ENCODE results near the gene TLE7.

Gene TLE7

DNA sequence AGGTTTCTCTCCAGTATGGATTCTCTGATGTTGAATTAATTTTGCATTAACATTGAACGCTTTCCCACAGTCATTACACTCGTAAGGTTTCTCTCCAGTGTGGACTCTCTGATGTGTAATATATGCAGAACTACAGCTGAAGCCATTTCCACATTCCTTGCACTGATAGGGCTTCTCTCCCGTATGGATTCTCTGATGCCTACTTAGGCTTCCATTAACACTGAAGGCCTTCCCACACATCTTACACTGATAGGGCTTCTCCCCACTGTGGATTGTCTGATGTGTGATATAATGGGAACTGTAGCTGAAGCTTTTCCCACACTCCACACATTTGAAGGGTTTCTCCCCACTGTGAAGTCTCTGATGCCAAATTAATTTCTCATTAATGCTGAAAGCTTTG, 7.2 kb upstream of the TLE7 start:
- no peak for FAIRE-seq
- TF ChIP-seq CTCF (IDR thresholded peaks at IDR 0.05; ENCODE audit: insufficient read depth, missing control alignments): no peak
- no peak for DNase-seq (ENCODE audit: insufficient read length, low spot score)

DNA sequence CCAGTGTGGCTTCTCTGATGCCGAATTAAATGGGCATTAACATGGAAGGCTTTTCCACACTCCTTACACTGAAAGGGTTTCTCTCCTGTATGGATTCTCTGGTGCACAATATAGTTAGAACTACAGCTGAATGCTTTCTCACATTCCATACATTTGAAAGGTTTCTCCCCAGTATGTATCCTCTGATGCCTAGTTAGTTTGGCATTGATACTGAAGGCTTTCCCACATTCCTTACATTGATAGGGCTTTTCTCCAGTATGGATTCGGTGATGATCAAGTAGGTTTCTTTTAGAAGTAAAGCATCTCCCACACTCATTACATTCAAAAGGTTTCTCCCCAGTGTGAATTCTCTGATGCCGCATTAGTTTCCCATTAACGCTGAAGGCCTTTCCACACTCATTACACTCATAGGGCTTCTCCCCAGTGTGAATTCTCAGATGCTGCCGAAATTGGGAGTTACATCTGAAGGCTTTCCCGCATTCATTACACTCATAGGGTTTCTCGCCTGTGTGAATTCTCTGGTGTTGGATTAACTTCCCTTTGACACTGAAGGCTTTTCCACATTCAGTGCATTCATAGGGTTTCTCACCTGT, 6.5 kb upstream of the TLE7 start:
- TF ChIP-seq CTCF (IDR thresholded peaks at IDR 0.05; ENCODE audit: insufficient read depth, missing control alignments): no peak
- no peak for DNase-seq (ENCODE audit: insufficient read length, low spot score)
- no peak for FAIRE-seq

DNA sequence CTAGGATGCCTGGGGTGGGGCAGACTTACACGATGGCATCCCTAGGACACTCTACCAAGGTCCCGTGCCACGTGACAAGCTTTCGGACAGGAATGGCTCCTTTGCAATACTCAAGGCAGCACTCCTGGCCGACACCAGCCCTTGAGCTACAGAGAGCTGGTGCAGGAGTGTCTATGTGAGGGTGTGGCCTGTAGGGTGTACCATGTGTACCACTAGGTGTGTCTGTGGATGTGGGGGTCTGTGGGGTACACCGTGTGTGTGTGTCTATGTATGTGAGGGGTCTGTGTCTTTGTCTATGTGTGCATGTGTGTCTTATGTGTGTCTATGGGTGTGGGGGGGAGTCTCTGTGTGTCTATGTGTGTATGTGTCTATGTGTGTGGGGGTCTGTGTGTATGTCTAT, 1.9 kb upstream of the TLE7 start:
- no peak for DNase-seq (ENCODE audit: insufficient read length, low spot score)
- FAIRE-seq: no peak
- no peak for TF ChIP-seq CTCF (IDR thresholded peaks at IDR 0.05; ENCODE audit: insufficient read depth, missing control alignments)

- FAIRE-seq (no peak), DNase-seq (ENCODE audit: insufficient read length, low spot score) (no peak)
- TF ChIP-seq CTCF (IDR thresholded peaks at IDR 0.05; ENCODE audit: insufficient read depth, missing control alignments): no peak
Observed at GRCh38 chr16:71441348-71442050, 355 bp downstream of the TLE7 start.

DNA sequence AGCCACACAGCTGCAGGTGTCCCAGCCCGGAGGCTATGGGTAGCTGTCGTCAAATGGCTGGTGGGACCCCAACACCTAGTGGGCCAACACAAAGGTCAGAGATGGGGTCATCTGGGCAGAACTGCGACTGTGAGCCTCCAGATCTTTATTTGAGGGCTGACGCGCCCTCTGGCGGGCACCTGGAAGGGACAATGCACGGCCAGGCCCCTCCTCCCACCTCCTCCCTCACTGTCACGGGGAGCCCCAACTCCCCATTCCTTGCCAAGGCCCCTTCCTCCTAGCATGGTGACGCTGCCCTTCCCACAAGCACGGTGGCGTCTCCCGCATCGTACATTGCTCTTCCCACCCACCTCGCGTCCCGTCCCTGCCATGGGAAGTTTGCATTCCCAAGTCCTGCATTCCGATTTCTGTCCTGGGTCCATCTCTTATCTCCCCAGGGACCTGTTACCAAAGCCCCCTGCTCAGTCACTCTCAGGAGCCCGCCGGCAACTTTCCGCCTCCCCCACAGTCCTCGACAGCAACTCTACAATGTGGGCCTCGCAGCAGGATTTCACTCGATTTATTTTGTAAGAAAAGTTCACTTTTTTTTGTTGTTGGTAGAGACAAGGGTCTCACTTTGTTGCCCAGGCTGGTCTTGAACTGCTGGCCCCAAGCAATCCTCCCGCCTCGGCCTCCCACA, 1.0 kb downstream of the TLE7 start:
- no peak for FAIRE-seq
- TF ChIP-seq CTCF (IDR thresholded peaks at IDR 0.05; ENCODE audit: insufficient read depth, missing control alignments): peak; percentile 6
- DNase-seq (ENCODE audit: insufficient read length, low spot score): no peak

DNA sequence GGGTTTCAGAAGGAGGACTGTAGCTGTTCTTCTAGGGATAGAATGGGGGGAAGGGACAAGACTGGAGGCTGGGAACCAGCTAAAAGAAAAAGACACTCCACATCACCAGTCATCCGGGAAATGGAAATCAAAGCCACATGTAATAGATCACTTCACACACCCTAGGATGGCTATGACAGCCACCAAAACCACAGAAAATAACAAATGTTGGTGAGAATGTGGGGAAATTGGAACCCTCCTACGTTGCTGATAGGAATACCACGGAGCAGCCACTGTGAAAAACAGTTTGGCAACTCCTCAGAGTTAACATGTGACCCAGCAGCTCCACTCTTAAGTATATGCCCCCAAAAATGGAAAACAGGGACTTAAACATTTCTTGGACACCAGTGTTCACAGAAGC, 2.3 kb downstream of the TLE7 start:
- TF ChIP-seq CTCF (IDR thresholded peaks at IDR 0.05; ENCODE audit: insufficient read depth, missing control alignments): no peak
- no peak for DNase-seq (ENCODE audit: insufficient read length, low spot score)

DNA sequence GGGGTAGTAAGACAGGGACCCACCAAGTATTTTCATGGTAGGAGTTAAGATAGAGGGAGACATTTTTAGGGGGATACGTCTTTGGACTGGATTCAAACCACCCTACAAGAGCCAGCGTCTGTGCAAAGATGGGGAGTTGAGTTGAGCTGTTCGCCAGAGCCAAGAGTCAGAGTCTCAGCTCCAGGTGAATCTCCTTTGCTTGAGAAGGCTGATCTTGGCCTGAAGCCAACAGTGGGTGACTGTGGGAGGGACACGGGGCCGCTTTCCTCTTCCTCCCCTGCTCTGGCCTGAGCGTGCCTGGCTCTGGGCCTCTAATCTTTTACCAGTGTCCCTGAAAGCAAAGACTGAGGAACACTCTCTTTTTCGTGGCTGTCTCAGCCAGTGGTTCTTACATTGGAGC, 5.4 kb downstream of the TLE7 start:
- no peak for TF ChIP-seq CTCF (IDR thresholded peaks at IDR 0.05; ENCODE audit: insufficient read depth, missing control alignments)
- no peak for FAIRE-seq
- no peak for DNase-seq (ENCODE audit: insufficient read length, low spot score)

More for the DNA sequence above, 2.3 kb downstream of the TLE7 start:
- FAIRE-seq: no peak
